ENCODE results near the gene FBXO28. TPM values are rescaled to one million over a fixed set of nuclear protein-coding genes. Genes with fewer than 3 reads are reported as not detected.
A peak's percentile ranks its signal among the peaks of the same experiment; 100 is the strongest.

The FBXO28 gene
- total RNA-seq, 2 donors from 2014 or later = 33.2 to 40.1 TPM

- Mint-ChIP-seq H3K27ac (no peak overlapping the region), H3K36me3 (ENCODE audit: low read depth) (peaks cover 5% of the 10 kb centered on the region), H3K27me3 (ENCODE audit: insufficient read depth) (no peaks in the 10 kb centered on the region), H3K4me3 (no peak overlapping the region), H3K4me1 (peaks cover 19% of the 10 kb centered on the region), H3K9me3 (no peaks in the 10 kb centered on the region)
- TF ChIP-seq CTCF (conservative IDR thresholded peaks at IDR 0.05) = no peak
- Histone ChIP-seq H3K4me1 (ENCODE audit: control insufficient read depth, insufficient read depth, low read length) (no peaks in the 10 kb centered on the region), H3K9me3 (ENCODE audit: control insufficient read depth, low read length) (no peaks in the 10 kb centered on the region), H3K27ac (ENCODE audit: low read depth, low read length) (no peak overlapping the region), H3K4me3 (ENCODE audit: low read length) (no peak overlapping the region), H3K9ac (ENCODE audit: extremely low read depth, low read length, poor library complexity, severe bottlenecking) (no peak overlapping the region), H3K36me3 (ENCODE audit: control insufficient read depth, insufficient read depth, low read length) (no peaks in the 10 kb centered on the region), H3K27me3 (ENCODE audit: control insufficient read depth, insufficient read depth, low read length, poor library complexity, severe bottlenecking) (no peaks in the 10 kb centered on the region)
- no peak for DNase-seq
- WGBS, 2 experiments (ENCODE audit: insufficient coverage in 1 of 2, insufficient read length in 1 of 2) = 85 to 100% methylated on average over 1 to 9 of the region's 10 CpGs
Observed at GRCh38 chr1:224113005-224113404, 906 bp upstream of the FBXO28 start.

GRCh38 chr1:224113545-224113917 lies 380 bp upstream of the FBXO28 start:
- WGBS, 2 experiments (ENCODE audit: insufficient coverage in 1 of 2, insufficient read length in 1 of 2) = 73 to 92% methylated on average over 2 of the region's 2 CpGs

GRCh38 chr1:224114787-224115175 lies 870 bp downstream of the FBXO28 start:
- H3K9me3 Mint-ChIP-seq = no peaks in the 10 kb centered on the region
- Histone ChIP-seq H3K4me1 (ENCODE audit: control insufficient read depth, insufficient read depth, low read length) (no peaks in the 10 kb centered on the region), H3K9me3 (ENCODE audit: control insufficient read depth, low read length) (no peaks in the 10 kb centered on the region), H3K36me3 (ENCODE audit: control insufficient read depth, insufficient read depth, low read length) (peaks cover 14% of the 10 kb centered on the region), H3K9ac (ENCODE audit: extremely low read depth, low read length, poor library complexity, severe bottlenecking) (peak overlapping the region; percentile 90), H3K27ac (ENCODE audit: low read depth, low read length) (no peak overlapping the region), H3K27me3 (ENCODE audit: control insufficient read depth, insufficient read depth, low read length, poor library complexity, severe bottlenecking) (no peaks in the 10 kb centered on the region), H3K4me3 (ENCODE audit: low read length) (peak overlapping the region; percentile 95)
- DNase-seq = no peak
- WGBS, 2 experiments (ENCODE audit: insufficient coverage in 1 of 2, insufficient read length in 1 of 2) = 0 to 3% methylated on average over 6 to 11 of the region's 11 CpGs
- peak overlapping the region; percentile 92 for H3K4me3 Mint-ChIP-seq
- TF ChIP-seq CTCF (conservative IDR thresholded peaks at IDR 0.05) = no peak
- H3K36me3 Mint-ChIP-seq (ENCODE audit: low read depth) = peaks cover 14% of the 10 kb centered on the region
- H3K4me1 Mint-ChIP-seq = peaks cover 19% of the 10 kb centered on the region
- no peaks in the 10 kb centered on the region for H3K27me3 Mint-ChIP-seq (ENCODE audit: insufficient read depth)
- peak overlapping the region; percentile 94 for H3K27ac Mint-ChIP-seq

More at GRCh38 chr1:224113545-224113917, 380 bp upstream of the FBXO28 start:
- Histone ChIP-seq H3K4me3 (ENCODE audit: low read length) (peak overlapping the region; percentile 95), H3K27ac (ENCODE audit: low read depth, low read length) (no peak overlapping the region), H3K36me3 (ENCODE audit: control insufficient read depth, insufficient read depth, low read length) (peaks cover 4% of the 10 kb centered on the region), H3K27me3 (ENCODE audit: control insufficient read depth, insufficient read depth, low read length, poor library complexity, severe bottlenecking) (no peaks in the 10 kb centered on the region), H3K9me3 (ENCODE audit: control insufficient read depth, low read length) (no peaks in the 10 kb centered on the region), H3K9ac (ENCODE audit: extremely low read depth, low read length, poor library complexity, severe bottlenecking) (no peak overlapping the region), H3K4me1 (ENCODE audit: control insufficient read depth, insufficient read depth, low read length) (no peaks in the 10 kb centered on the region)
- peak overlapping the region; percentile 82 for H3K27ac Mint-ChIP-seq
- peak overlapping the region; percentile 92 for H3K4me3 Mint-ChIP-seq
- TF ChIP-seq CTCF (conservative IDR thresholded peaks at IDR 0.05) = no peak
- no peak for DNase-seq
- H3K9me3 Mint-ChIP-seq = no peaks in the 10 kb centered on the region
- no peaks in the 10 kb centered on the region for H3K27me3 Mint-ChIP-seq (ENCODE audit: insufficient read depth)
- peaks cover 6% of the 10 kb centered on the region for H3K36me3 Mint-ChIP-seq (ENCODE audit: low read depth)
- peaks cover 19% of the 10 kb centered on the region for H3K4me1 Mint-ChIP-seq
